Psoas muscle (tissue), 8 donors: ENCODE data around the gene CACNA1C. TPM values are rescaled to one million over a fixed set of nuclear protein-coding genes. Genes with fewer than 3 reads are reported as not detected.
A peak's percentile ranks its signal among the peaks of the same experiment; 100 is the strongest.
"Not testable (repeated sequence)": the region's sequence is repeated elsewhere in the genome, so short reads cannot be mapped to it uniquely, and the experiment has no call there.

Experiments used
- ATAC-seq, 4 donors: fragments of 200-7000 bp; cut with Tn5 transposase; one replicate each; pipeline ENCODE4 v1.9.1; 2020; ENCODE audit warnings: moderate library complexity in 3 of 4, mild to moderate bottlenecking in 2 of 4
- DNase-seq, 2 donors: peaks; one replicate each; pipeline ENCODE4 v3.0.0-alpha.2; 2020
- H3K27ac ChIP-seq: fragments of 200-600 bp; one replicate; pipeline ENCODE4 v1.8.0; 2022
- H3K27me3 ChIP-seq, 3 donors: fragments of 200-600 bp in 1 of 3; one replicate each; pipeline versions ENCODE4 v1.6.1 to v1.8.0; 2013 to 2022; ENCODE audit warnings: low read length in 2 of 3, mild to moderate bottlenecking in 2 of 3, moderate library complexity in 1 of 3; ENCODE audit not compliant: insufficient read depth in 3 of 3
- H3K36me3 ChIP-seq, 2 donors: fragments of 200-600 bp in 1 of 2; one replicate each; pipeline versions ENCODE4 v1.6.1 to v1.8.0; 2013 to 2022; ENCODE audit warnings: low read depth in 1 of 2, mild to moderate bottlenecking in 1 of 2, moderate library complexity in 1 of 2; ENCODE audit not compliant: insufficient read depth in 1 of 2
- H3K4me1 ChIP-seq: fragments of 200-600 bp; one replicate; pipeline ENCODE4 v1.8.0; 2022
- H3K4me3 ChIP-seq: fragments of 200-600 bp; one replicate; pipeline ENCODE4 v1.8.0; 2022; ENCODE audit warnings: mild to moderate bottlenecking
- H3K9me3 ChIP-seq: fragments of 200-600 bp; one replicate; pipeline ENCODE4 v1.8.0; 2022
- CTCF ChIP-seq: fragments of 200-600 bp; IDR thresholded peaks from one replicate; pipeline ENCODE4 v1.8.0; 2022; ENCODE audit warnings: antibody characterized with exemption
- WGBS, 3 donors: extraction: QIAGEN DNeasy Blood & Tissue Kit; methylation state at CpG; one replicate each; pipeline versions ENCODE4 v1.1.6 to v1.1.7; 2013; 5-methylcytosine and 5-hydroxymethylcytosine counted together
- intact Hi-C, 2 donors: fragments of 100-400 bp; cut with DNase I; formaldehyde crosslinking; loops; one replicate each; pipeline versions ENCODE4 v1.11.0 to v1.14.2; 2022
- polyA plus RNA-seq, 3 donors: library from polyadenylated mRNA; stranded (reverse); fragments of 200-250 nt; gene quantifications; one replicate each; pipeline ENCODE4 v1.2.3, GENCODE V29; 2013
- total RNA-seq, 4 donors: library from RNA; stranded (reverse); fragmentation: NEBNext Ultra II Directional in 2 of 4; extraction: Animal tissue kit (Norgen Biotek cat#: 25700) in 2 of 4; gene quantifications; one replicate each; pipeline versions ENCODE4 v1.2.1 to v1.2.4, GENCODE V29; 2021 to 2023
- donor health status: healthy with polysubstance abuse.
- donor health status: DM: no; HTN: no; CAD: no; lungs with moderate emphysema.
- donor health status: Bipolar disorder and iron deficiency.
- donor health status: healthy.
- donor health status: DM: yes; HTN: yes; CAD: no.
- donor health status: DM: no; HTN: no; CAD: no.
- donor health status: DM: no; HTN: no; CAD: no.
- donor health status: DM: yes; HTN: yes; CAD: no.

CACNA1C gene
- total and polyA plus RNA-seq, 7 donors = 0.26 to 2.9 (median 0.95) TPM

DNA sequence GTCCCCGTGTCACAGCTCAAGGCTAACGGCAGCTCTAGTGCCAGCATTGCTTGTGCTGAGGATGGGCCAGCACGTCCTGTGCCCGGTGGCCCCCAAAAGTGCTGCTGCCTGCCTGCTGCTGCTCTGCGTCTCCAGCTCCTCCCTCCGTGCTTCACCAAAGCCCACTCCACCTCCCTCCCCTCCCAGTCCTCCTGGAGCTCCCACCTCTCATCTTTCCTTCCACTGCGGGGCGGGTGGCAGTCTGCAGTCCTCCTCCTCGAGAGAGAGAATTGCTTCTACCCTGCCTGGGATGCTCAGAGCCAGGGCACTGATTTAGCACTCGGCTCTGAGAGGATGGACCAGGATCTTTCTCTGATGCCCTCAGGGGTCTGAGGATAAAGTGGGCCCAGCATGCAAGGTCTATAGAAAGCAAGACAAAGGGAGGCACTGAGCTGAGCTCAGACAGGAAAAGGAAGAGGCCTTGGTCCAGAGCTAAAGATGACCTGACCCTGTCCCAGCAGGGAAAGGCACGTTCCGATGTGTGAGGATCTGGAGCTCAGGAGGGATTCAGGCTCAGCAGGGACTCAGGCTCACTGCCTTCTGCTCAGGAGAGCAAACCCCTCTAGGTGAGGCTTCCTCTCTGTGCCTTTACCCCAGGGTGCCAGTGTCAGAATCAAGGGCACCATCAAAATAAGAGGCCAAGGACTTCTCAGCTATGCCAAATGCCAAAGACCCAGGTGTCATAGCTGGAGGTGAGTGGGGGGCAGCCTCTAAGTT lies 628.8 kb downstream of the CACNA1C start:
- no peak for ATAC-seq
- TF ChIP-seq CTCF = no peak
- no peak for DNase-seq
- WGBS, 3 donors = 38 to 49% (median 45%) methylated on average over 12 of the region's 12 CpGs
- no peaks in the 10 kb centered on the region for H3K9me3 ChIP-seq
- no peaks in the 10 kb centered on the region for H3K36me3 ChIP-seq
- no peak overlapping the region for H3K4me3 ChIP-seq
- no peak overlapping the region for H3K27ac ChIP-seq
- no peaks in the 10 kb centered on the region for H3K4me1 ChIP-seq
- H3K27me3 ChIP-seq = no peaks in the 10 kb centered on the region
- intact Hi-C loops = loop anchor here in 1 of 2 donors (5.0 kb wide), 1 partner anchor 101 kb away; no protein-coding TSS in a partner anchor

- H3K4me1 ChIP-seq = no peaks in the 10 kb centered on the region
- peak; percentile 47 for TF ChIP-seq CTCF
- ATAC-seq (peak; percentile 50 to 78 (median 72)), DNase-seq (no peak)
- no peak overlapping the region for H3K27ac ChIP-seq
- H3K4me3 ChIP-seq = no peak overlapping the region
- H3K9me3 ChIP-seq = no peaks in the 10 kb centered on the region
- no peaks in the 10 kb centered on the region for H3K27me3 ChIP-seq
- 59 to 75% (median 65%) methylated on average over 7 to 10 of the region's 10 CpGs for WGBS, 3 donors
- intact Hi-C loops = loop anchor here in 1 of 2 donors (5.0 kb wide), 1 partner anchor 100 kb away; no protein-coding TSS in a partner anchor
- H3K36me3 ChIP-seq = no peaks in the 10 kb centered on the region
Observed at GRCh38 chr12:2682296-2683251, 629.8 kb downstream of the CACNA1C start.

- H3K27ac ChIP-seq = no peak overlapping the region
- no peak for TF ChIP-seq CTCF
- no peak for DNase-seq
- no peak overlapping the region for H3K4me3 ChIP-seq
- no peaks in the 10 kb centered on the region for H3K36me3 ChIP-seq
- intact Hi-C loops = loop anchor here in 1 of 2 donors (5.0 kb wide), 1 partner anchor 99 kb away; no protein-coding TSS in a partner anchor
- no peaks in the 10 kb centered on the region for H3K4me1 ChIP-seq
- H3K27me3 ChIP-seq = no peaks in the 10 kb centered on the region
- ATAC-seq = no peak
- WGBS, 3 donors = 54 to 59% (median 55%) methylated on average over 12 of the region's 12 CpGs
- no peaks in the 10 kb centered on the region for H3K9me3 ChIP-seq
Observed at GRCh38 chr12:2683283-2684025, 630.7 kb downstream of the CACNA1C start.

DNA sequence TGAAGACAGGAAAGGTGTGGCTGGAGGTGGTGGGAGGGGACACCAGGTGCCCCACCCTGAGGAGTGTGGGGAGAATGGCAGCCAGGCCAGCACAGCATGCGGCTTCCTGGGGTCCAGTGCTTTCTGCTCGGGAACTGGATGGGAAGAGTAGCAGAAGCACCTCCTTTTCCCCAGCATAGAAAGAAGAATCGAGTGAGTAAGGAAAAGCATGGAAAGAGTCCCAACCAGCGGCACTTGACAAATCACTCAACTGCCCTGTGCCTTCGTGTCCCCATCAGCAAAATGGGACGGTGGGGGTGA lies 631.2 kb downstream of the CACNA1C start:
- intact Hi-C loops = loop anchor here in 1 of 2 donors (5.0 kb wide), 1 partner anchor 98 kb away; no protein-coding TSS in a partner anchor
- 78 to 79% (median 78%) methylated on average over 6 of the region's 6 CpGs for WGBS, 3 donors
- not testable (repeated sequence) for ATAC-seq, H3K4me3 ChIP-seq, H3K27me3 ChIP-seq, H3K27ac ChIP-seq, H3K36me3 ChIP-seq, H3K4me1 ChIP-seq, DNase-seq, H3K9me3 ChIP-seq

DNA sequence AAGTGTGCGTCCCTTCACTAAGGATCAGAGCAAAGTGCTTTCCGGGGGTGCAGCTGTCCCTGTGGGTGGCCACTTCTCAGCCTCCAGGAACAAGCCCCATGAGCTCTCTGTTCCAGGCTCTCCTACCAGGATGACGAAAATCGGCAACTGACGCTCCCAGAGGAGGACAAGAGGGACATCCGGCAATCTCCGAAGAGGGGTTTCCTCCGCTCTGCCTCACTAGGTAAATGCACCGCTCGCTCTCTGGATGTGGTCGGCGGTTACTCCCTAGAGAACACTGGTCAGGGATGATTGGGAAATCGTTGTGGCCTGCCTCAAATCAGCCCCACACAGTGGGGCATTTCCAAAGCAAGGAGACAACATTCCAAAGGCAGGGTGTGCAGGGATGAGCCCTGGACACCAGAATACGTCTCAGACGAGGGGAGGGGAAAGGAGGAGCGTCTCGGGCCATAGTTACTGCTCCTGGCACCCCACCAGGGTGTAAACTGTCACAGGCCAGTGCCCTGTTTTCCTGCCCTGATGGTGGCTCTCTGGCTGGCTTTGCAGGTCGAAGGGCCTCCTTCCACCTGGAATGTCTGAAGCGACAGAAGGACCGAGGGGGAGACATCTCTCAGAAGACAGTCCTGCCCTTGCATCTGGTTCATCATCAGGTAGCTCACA lies 633.0 kb downstream of the CACNA1C start:
- H3K4me1 ChIP-seq, H3K27ac ChIP-seq, H3K4me3 ChIP-seq, H3K36me3 ChIP-seq, ATAC-seq, intact Hi-C loops, DNase-seq, H3K9me3 ChIP-seq: not testable (repeated sequence)
- peaks cover 0 to 14% (median 2%) of the 10 kb centered on the region in 3 donors for H3K27me3 ChIP-seq
- WGBS, 3 donors = 73 to 78% (median 76%) methylated on average over 16 to 20 of the region's 20 CpGs
